Subcutaneous abdominal adipose tissue (tissue), 5 donors: ENCODE data around the gene PRR33.

Source experiments
- H3K27ac ChIP-seq: one replicate; pipeline ENCODE4 v1.7.0; 2013; ENCODE audit warnings: low read depth, mild to moderate bottlenecking, inconsistent platforms, low read length, moderate library complexity
- H3K27me3 ChIP-seq, 5 donors: one replicate each; pipeline ENCODE4 v1.7.0; 2013; ENCODE audit warnings: low read length in 5 of 5, inconsistent platforms in 1 of 5; ENCODE audit not compliant: control insufficient read depth in 5 of 5, insufficient read depth in 4 of 5
- H3K36me3 ChIP-seq, 5 donors: one replicate each; pipeline ENCODE4 v1.7.0; 2013; ENCODE audit warnings: low read length in 5 of 5; ENCODE audit not compliant: control insufficient read depth in 5 of 5, insufficient read depth in 5 of 5
- H3K4me1 ChIP-seq, 5 donors: one replicate each; pipeline ENCODE4 v1.7.0; 2013; ENCODE audit warnings: low read length in 5 of 5, mild to moderate bottlenecking in 3 of 5, moderate library complexity in 1 of 5; ENCODE audit not compliant: control insufficient read depth in 5 of 5, insufficient read depth in 5 of 5
- H3K4me3 ChIP-seq, 5 donors: one replicate each; pipeline ENCODE4 v1.7.0; 2013; ENCODE audit warnings: low read length in 5 of 5, low read depth in 1 of 5
- H3K9ac ChIP-seq, 5 donors: one replicate each; pipeline ENCODE4 v1.7.0; 2013; ENCODE audit warnings: low read length in 5 of 5, mild to moderate bottlenecking in 4 of 5, moderate library complexity in 3 of 5
- H3K9me3 ChIP-seq, 5 donors: one replicate each; pipeline ENCODE4 v1.7.0; 2013; ENCODE audit warnings: low read length in 5 of 5; ENCODE audit not compliant: control insufficient read depth in 5 of 5
- donor health status: healthy.
- donor health status: healthy.
- donor health status: healthy.
- donor health status: healthy.
- donor health status: healthy.

Gene PRR33

DNA sequence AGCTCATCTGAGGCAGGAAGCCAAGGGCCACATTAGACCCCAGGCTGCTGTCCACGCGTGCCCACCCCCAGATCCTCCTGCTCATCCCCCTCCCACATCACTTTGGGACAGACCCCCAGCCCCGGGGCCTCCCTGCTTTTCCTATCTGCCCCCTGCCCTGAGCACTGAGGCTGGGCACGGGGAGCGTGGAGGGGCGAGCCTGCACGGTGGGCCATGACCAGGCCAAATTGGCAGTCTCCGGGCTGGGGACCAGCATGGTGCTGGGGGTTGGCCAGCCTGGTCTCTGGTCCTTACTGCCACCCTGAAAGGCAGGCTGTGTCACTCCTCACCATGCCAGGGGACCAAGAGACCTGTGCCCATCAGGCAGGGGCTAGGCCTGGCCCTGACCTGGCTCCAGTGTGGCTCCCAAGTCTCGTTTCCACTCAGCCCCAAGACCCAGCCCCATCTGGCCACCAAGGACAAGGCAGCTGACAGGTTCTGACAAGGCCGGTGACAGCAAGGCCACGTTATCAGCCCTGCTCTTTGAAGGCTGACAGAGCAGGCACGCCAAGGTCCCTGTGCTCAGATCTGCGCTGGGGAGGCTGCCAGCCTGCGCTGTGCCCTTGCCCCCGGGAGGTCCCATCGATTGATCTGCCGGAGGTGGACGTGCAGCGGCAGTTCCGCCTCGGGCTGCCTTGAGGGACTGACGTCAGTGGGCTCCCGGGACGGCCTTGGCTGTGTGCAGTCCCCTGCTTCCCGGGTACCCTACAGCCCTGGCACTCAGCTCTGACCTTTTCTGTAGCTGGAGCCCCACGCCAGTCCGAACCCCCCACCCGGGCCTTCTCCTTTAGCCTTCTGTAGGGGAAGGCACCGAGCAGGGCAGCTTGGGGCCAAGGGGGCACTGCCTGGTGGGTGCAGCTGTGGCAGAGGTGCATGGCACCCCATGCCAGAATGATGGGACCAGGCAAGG lies 49.3 kb downstream of the PRR33 start:
- H3K27ac ChIP-seq: no peak overlapping the region
- H3K9me3 ChIP-seq: no peaks in the 10 kb centered on the region
- peaks cover 6 to 48% (median 26%) of the 10 kb centered on the region in 5 donors for H3K4me1 ChIP-seq
- no peaks in the 10 kb centered on the region for H3K27me3 ChIP-seq
- H3K36me3 ChIP-seq: no peaks in the 10 kb centered on the region
- no peak overlapping the region for H3K9ac ChIP-seq
- H3K4me3 ChIP-seq: no peak overlapping the region

DNA sequence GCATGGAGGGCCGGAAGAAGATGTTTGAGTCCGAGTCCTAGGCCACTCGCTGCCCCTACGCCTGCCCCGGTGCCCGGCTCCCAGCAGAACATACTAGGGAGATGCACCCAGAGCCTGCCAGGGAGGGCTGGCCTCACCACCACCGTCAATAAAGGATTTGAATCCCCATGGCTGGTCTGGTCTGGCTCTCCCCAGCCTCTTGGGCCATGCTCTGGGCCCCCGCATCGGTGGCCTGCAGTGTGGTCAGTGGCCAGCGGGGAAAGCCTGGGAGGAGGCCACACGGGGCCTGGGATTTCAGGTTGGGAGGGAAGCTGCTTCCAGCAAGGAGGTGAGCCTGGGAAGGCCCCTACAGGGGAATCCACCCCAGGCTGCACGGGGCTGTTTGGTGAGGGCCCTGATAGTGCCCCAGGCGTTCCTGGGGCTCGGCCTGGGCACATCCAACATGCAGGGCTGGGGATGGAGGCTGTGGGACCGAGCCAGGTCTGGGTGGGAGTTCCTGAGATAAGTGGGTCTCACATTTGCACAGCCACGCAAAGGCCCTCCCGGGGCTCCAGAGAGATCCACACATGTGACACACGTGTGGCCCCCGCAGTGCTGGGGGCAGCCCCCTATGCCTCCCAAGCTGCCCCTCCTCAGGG lies 50.1 kb downstream of the PRR33 start:
- Histone ChIP-seq H3K27ac (no peak overlapping the region), H3K9me3 (no peaks in the 10 kb centered on the region), H3K4me3 (no peak overlapping the region), H3K9ac (no peak overlapping the region), H3K27me3 (peaks cover 0 to 6% (median 0%) of the 10 kb centered on the region in 5 donors), H3K36me3 (no peaks in the 10 kb centered on the region), H3K4me1 (peaks cover 6 to 50% (median 26%) of the 10 kb centered on the region in 5 donors)

- H3K4me3 ChIP-seq: no peak overlapping the region
- H3K4me1 ChIP-seq: peaks cover 6 to 50% (median 26%) of the 10 kb centered on the region in 5 donors
- peaks cover 0 to 6% (median under 1%) of the 10 kb centered on the region in 5 donors for H3K27me3 ChIP-seq
- no peak overlapping the region for H3K27ac ChIP-seq
- H3K36me3 ChIP-seq: no peaks in the 10 kb centered on the region
- no peaks in the 10 kb centered on the region for H3K9me3 ChIP-seq
- H3K9ac ChIP-seq: no peak overlapping the region
Observed at GRCh38 chr11:1840780-1841480, 50.8 kb downstream of the PRR33 start.

GRCh38 chr11:1839924-1840779 lies 51.5 kb downstream of the PRR33 start:
- peaks cover 6 to 44% (median 21%) of the 10 kb centered on the region in 5 donors for H3K4me1 ChIP-seq
- no peaks in the 10 kb centered on the region for H3K36me3 ChIP-seq
- H3K9me3 ChIP-seq: no peaks in the 10 kb centered on the region
- H3K27ac ChIP-seq: no peak overlapping the region
- no peak overlapping the region for H3K4me3 ChIP-seq
- H3K27me3 ChIP-seq: peaks cover 0 to 6% (median 5%) of the 10 kb centered on the region in 5 donors
- no peak overlapping the region for H3K9ac ChIP-seq

DNA sequence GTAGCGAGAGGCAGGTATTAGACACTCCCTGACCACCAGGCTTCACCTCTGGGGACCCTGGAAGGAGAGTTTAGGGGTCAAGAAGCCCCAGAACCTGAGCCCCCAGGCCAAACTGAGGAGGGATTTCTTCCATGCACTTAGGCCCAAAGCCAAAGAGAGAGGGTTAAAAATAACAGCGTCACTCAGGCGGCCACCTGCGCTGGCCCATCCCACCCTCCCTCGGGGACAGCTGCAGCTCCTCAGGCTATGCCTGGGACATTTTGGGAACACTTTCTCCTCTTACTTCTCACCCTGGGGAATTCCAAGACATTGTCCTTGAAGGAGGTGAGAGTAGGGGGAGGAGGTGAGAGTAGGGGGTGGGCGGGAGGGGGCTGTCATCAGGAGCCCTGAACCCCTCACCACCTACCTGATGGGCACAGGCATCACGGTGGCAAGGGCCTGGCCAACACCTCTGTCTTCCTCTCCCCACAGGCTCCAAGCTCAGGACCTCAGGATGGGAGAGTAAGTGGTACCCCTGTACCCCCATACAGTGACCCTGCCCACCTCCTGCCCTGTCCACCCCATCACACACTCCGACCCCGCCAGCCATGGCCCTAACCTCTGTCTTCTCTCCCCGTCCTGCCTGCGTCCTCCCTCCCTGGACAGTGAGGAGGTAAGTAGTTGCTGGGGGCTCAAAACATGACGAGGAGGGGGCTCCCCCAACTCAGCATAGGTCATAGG lies 52.3 kb downstream of the PRR33 start:
- Histone ChIP-seq H3K9me3 (no peaks in the 10 kb centered on the region), H3K9ac (no peak overlapping the region), H3K4me3 (no peak overlapping the region), H3K36me3 (no peaks in the 10 kb centered on the region), H3K27me3 (peaks cover 0 to 7% (median 5%) of the 10 kb centered on the region in 5 donors), H3K4me1 (peaks cover 0 to 36% (median 13%) of the 10 kb centered on the region in 5 donors), H3K27ac (no peak overlapping the region)

GRCh38 chr11:1838426-1839144 lies 53.1 kb downstream of the PRR33 start, which contains the start of gene TNNI2:
TNNI2 (plus strand) TSS chr11:1838981; CDS start chr11:1839697, 716 bp downstream.
- Histone ChIP-seq H3K9ac (no peak within 1 kb of the TSS), H3K4me3 (no peak within 1 kb of the TSS), H3K4me1 (peaks cover 0 to 28% (median 8%) of the 10 kb centered on the region in 5 donors), H3K27me3 (peaks cover 0 to 10% (median 5%) of the 10 kb centered on the region in 5 donors), H3K27ac (no peak within 1 kb of the TSS), H3K36me3 (no peaks in the 10 kb centered on the region), H3K9me3 (no peaks in the 10 kb centered on the region)
